Pancreas (tissue), 10 donors: ENCODE results near the gene IFNAR1. TPM values are rescaled to one million over a fixed set of nuclear protein-coding genes. Genes with fewer than 3 reads are reported as not detected.

ENCODE experiments used
- ATAC-seq, 4 donors: fragments of 200-7000 bp; cut with Tn5 transposase; one replicate each; pipeline versions ENCODE4 v1.8.0 to v1.9.1; 2020; ENCODE audit warnings: mild to moderate bottlenecking in 4 of 4, moderate library complexity in 4 of 4
- DNase-seq, 6 donors: peaks; one replicate each; pipeline ENCODE4 v3.0.0-alpha.2; 2020
- FAIRE-seq: peaks from 2 replicates; lab custom pipeline; 2012; peaks lifted over from hg19 to GRCh38; lab: Jason Lieb, UNC
- H3K27ac ChIP-seq, 4 donors: fragments of 200-600 bp; sonication (generic); 1 replicate in 3 of 4; 2 replicates in 1 of 4; pipeline versions ENCODE4 v1.5.0 to v1.8.0; 2020
- H3K27me3 ChIP-seq, 4 donors: fragments of 200-600 bp; one replicate each; pipeline ENCODE4 v1.8.0; 2021
- H3K36me3 ChIP-seq, 3 donors: fragments of 200-600 bp; sonication (generic) in 1 of 3; one replicate each; pipeline versions ENCODE4 v1.5.0 to v1.8.0; 2020 to 2021
- H3K4me1 ChIP-seq, 3 donors: fragments of 200-600 bp; one replicate each; pipeline ENCODE4 v1.8.0; 2021
- H3K4me3 ChIP-seq, 4 donors: fragments of 200-600 bp; sonication (generic) in 2 of 4; one replicate each; pipeline versions ENCODE4 v1.5.0 to v1.8.0; 2020 to 2021
- H3K9me3 ChIP-seq, 4 donors: fragments of 200-600 bp; one replicate each; pipeline ENCODE4 v1.8.0; 2021
- CTCF ChIP-seq, 4 donors: fragments of 200-600 bp; sonication (generic) in 3 of 4; IDR thresholded peaks; one replicate each; pipeline versions ENCODE4 v1.5.0 to v1.8.0; 2021; ENCODE audit warnings: antibody characterized with exemption in 4 of 4
- whole genome bisulfite sequencing, 2 donors: extraction: QIAGEN DNeasy Blood & Tissue Kit; methylation state at CpG; one replicate each; pipeline ENCODE4 v1.1.7; 2013; 5-methylcytosine and 5-hydroxymethylcytosine counted together
- intact Hi-C, 3 donors: fragments of 100-400 bp; cut with DNase I; formaldehyde crosslinking; loops; one replicate each; pipeline versions ENCODE4 v1.11.1 to v1.14.2; 2022
- polyA plus RNA-seq, 2 donors: library from polyadenylated mRNA; stranded (reverse); fragments of 200-250 nt; gene quantifications; one replicate each; pipeline ENCODE4 v1.2.3, GENCODE V29; 2013
- total RNA-seq, 6 donors: library from RNA; stranded (reverse); fragmentation: NEBNext Ultra II Directional in 4 of 6; extraction: Animal tissue kit (Norgen Biotek cat#: 25700) in 4 of 6; gene quantifications; one replicate each; pipeline versions ENCODE4 v1.2.1 to v1.2.4, GENCODE V29; 2021 to 2023
- donor health status: healthy with polysubstance abuse.
- donor health status: DM: no; HTN: no; CAD: no; lungs with moderate emphysema.
- donor health status: DM: no; HTN: no; CAD: no.
- donor health status: control.
- donor health status: control.
- donor health status: Bipolar disorder and iron deficiency.
- donor health status: DM: yes; HTN: yes; CAD: no.
- donor health status: DM: no; HTN: no; CAD: no.
- donor health status: DM: no; HTN: no; CAD: no.
- donor health status: DM: yes; HTN: yes; CAD: no.

The IFNAR1 gene
- total and polyA plus RNA-seq, 8 donors = 7.5 to 48.5 (median 23.1) TPM

GRCh38 chr21:33383056-33383888, 58.5 kb downstream of the IFNAR1 start:
- TF ChIP-seq CTCF (IDR thresholded peaks at IDR 0.05) = no peak
- Histone ChIP-seq H3K4me3 (peak overlapping the region in 2 of 4 donors; percentile 2 to 27), H3K36me3 (no peaks in the 10 kb centered on the region), H3K4me1 (peaks cover 0 to 15% (median 0%) of the 10 kb centered on the region in 3 donors), H3K27ac (peak overlapping the region in 2 of 4 donors; percentile 65 to 73), H3K9me3 (no peaks in the 10 kb centered on the region), H3K27me3 (no peaks in the 10 kb centered on the region)
- WGBS, 2 donors = 17 to 24% methylated on average over 20 of the region's 20 CpGs
- DNase-seq (peak in 3 of 6 donors; percentile 27 to 73 (median 60)), ATAC-seq (peak; percentile 39 to 69 (median 63)), FAIRE-seq (no peak)
- intact Hi-C loops = no loop called here

- no peak for DNase-seq
- no peaks in the 10 kb centered on the region for H3K27me3 ChIP-seq
- peaks cover 0 to 15% (median 0%) of the 10 kb centered on the region in 3 donors for H3K4me1 ChIP-seq
- no peaks in the 10 kb centered on the region for H3K36me3 ChIP-seq
- 78 to 85% methylated on average over 17 of the region's 17 CpGs for WGBS, 2 donors
- no peak overlapping the region for H3K27ac ChIP-seq
- H3K4me3 ChIP-seq = no peak overlapping the region
- no peak for TF ChIP-seq CTCF (IDR thresholded peaks at IDR 0.05)
- FAIRE-seq = no peak
- H3K9me3 ChIP-seq = no peaks in the 10 kb centered on the region
- intact Hi-C loops = no loop called here
- no peak for ATAC-seq
Measured at GRCh38 chr21:33384841-33385331, 60.1 kb downstream of the IFNAR1 start.

- Histone ChIP-seq H3K9me3 (no peaks in the 10 kb centered on the region), H3K27me3 (no peaks in the 10 kb centered on the region), H3K36me3 (no peaks in the 10 kb centered on the region), H3K4me1 (peaks cover 0 to 11% (median 0%) of the 10 kb centered on the region in 3 donors), H3K4me3 (no peak overlapping the region), H3K27ac (no peak overlapping the region)
- TF ChIP-seq CTCF (IDR thresholded peaks at IDR 0.05) = no peak
- 60 to 65% methylated on average over 6 of the region's 6 CpGs for WGBS, 2 donors
- DNase-seq (no peak), FAIRE-seq (no peak), ATAC-seq (no peak)
- intact Hi-C loops = no loop called here
Measured at GRCh38 chr21:33386222-33386784, 61.5 kb downstream of the IFNAR1 start.

- ATAC-seq (no peak), FAIRE-seq (no peak), DNase-seq (no peak)
- Histone ChIP-seq H3K36me3 (no peaks in the 10 kb centered on the region), H3K27ac (no peak overlapping the region), H3K4me1 (peaks cover 0 to 11% (median 0%) of the 10 kb centered on the region in 3 donors), H3K9me3 (no peaks in the 10 kb centered on the region), H3K27me3 (no peaks in the 10 kb centered on the region), H3K4me3 (no peak overlapping the region)
- no peak for TF ChIP-seq CTCF (IDR thresholded peaks at IDR 0.05)
- intact Hi-C loops = no loop called here
- 85 to 88% methylated on average over 6 of the region's 6 CpGs for WGBS, 2 donors
Measured at GRCh38 chr21:33387294-33387693, 62.5 kb downstream of the IFNAR1 start.
